Neural progenitor cell (in vitro differentiated cells): ENCODE results near the gene UNC13D.

Experiments used
- CTCF ChIP-seq: fragments of 200-600 bp; sonication (generic); IDR thresholded peaks from 2 replicates; pipeline ENCODE4 v1.5.1; 2017; ENCODE audit warnings: antibody characterized with exemption, mild to moderate bottlenecking
- EZH2 ChIP-seq: fragments of 200-600 bp; sonication (generic); IDR thresholded peaks from 2 replicates; pipeline ENCODE4 v1.6.1; 2017; ENCODE audit warnings: antibody characterized with exemption, mild to moderate bottlenecking, moderate library complexity

DNA sequence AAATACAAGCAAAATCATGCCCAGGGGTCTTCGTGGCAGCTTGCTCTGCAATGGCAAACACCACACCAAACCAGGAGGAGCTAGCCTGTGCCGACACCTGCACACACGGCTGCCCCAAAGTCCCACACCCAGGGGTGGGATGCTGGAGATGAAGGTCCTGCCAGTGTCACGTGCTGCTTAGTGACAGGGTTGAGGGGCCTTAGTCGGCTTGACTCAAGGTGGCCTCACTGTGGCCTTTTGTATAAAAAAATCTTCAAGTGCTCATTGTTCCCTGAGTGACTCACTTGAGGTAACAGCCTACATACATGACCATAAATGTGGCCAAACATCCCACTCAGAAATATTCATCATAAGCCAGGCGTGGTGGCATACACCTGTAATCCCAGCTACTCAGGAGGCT, 45.2 kb upstream of the UNC13D start:
- no peak for TF ChIP-seq CTCF
- TF ChIP-seq EZH2 = no peak
